Erythroblast (primary cell): Measurements from ENCODE around the gene TTC39C.

Experiments
- GATA1 ChIP-seq: IDR thresholded peaks from 2 replicates; pipeline ENCODE4 v1.6.1; 2011; ENCODE audit warnings: low read depth, mild to moderate bottlenecking, control low read depth, low read length, moderate library complexity
- POLR2A ChIP-seq: IDR thresholded peaks from 2 replicates; pipeline ENCODE4 v1.6.1; 2011; ENCODE audit warnings: mild to moderate bottlenecking, low read length

DNA sequence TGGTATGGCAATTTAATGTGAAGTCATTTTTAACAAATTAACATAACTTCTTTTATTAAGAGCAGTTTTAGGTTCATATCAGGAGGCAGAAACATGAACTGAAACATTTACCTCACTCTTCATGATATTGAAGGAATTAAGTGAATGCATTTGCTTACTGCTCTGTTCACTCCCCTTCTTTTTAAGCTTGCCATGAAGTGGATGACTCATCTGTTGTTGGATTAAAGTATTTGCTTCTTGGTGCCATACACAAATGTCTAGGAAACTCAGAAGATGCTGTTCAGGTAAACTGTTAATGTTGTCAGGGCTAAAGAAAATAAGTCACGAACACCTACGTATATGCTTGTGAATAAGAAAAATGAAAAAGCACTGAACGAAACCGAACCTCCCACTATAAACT is 114.1 kb downstream of the TTC39C start:
- no peak for TF ChIP-seq POLR2A
- no peak for TF ChIP-seq GATA1
